Stimulated activated CD8-positive, alpha-beta memory T cell treated with anti-CD3 and anti-CD28 coated beads, Interleukin-7, amount 100 ng/mL, for 24 hours (primary cell): Measurements from ENCODE around the gene COX14.
"Not testable (repeated sequence)": the region's sequence is repeated elsewhere in the genome, so short reads cannot be mapped to it uniquely, and the experiment has no call there.

Experiments used
- DNase-seq: peaks from one replicate; pipeline ENCODE4 v3.0.0-alpha.2; 2020; ENCODE audit warnings: low read depth

Gene COX14

DNA sequence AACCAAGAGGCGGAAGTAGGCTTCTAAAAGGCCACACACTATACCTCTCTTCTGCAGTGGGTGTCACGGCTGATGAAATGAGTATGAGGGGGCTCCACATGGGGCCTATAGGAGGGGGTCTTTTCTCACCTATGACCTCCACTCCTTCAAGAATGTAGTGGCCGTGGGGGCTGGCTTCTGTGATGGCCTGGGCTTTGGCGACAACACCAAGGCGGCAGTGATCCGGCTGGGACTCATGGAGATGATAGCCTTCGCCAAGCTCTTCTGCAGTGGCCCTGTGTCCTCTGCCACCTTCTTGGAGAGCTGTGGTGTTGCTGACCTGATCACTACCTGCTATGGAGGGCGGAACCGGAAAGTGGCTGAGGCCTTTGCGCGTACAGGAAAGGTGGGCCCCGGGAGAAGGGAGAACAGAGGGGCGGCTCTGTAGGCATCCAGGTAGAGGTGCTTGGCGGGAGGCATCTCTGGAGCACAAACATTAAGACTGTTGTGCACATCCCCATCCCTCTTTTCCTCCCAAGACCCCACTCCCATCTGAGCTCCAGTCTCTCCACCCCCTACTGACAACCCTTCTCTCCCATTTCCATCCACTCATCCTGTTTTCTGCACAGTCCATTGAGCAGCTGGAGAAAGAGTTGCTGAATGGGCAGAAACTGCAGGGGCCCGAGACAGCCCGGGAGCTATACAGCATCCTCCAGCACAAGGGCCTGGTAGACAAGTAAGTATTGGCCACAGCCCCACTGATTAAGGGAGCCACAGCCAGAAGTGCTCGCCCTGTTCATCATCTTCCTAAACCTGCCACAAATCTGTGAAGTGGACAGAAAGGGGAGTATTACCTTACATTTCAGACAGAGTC is 4.4 kb upstream of the COX14 start:
- no peak for DNase-seq

GRCh38 chr12:50109319-50109718 is 2.7 kb upstream of the COX14 start:
- no peak for DNase-seq

- DNase-seq = no peak
These were observed 1.8 kb upstream of the COX14 start for GRCh38 chr12:50110127-50110761.

DNA sequence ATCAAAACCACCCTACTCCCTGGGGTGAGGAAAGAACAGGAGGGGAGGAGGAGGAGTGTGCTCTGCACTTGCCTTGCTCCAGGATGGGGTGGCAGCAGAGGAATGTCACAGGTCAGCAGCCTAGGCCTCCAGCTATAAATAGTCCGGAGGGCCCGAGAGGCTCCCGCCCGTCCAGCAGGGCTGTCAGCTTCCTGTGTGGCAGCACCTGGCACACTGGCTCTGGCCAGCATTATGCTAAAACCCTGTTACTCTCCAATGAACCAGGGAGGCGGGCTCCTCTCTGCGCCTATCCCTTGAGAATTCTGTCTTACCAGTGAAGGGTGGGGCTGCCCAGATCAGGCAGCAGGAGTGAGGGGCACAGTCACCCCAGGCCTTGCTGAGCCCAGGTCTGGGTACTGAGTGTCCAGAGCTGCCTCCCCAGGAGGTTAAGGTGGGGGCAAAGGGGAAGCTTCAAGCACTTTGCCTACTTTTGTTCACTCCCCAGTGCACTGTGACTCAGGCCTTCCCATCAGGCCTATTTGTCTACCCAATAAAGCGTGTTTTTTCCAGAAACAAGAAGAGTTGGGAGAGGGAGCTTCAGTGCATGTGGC is 1.2 kb upstream of the COX14 start:
- no peak for DNase-seq

DNA sequence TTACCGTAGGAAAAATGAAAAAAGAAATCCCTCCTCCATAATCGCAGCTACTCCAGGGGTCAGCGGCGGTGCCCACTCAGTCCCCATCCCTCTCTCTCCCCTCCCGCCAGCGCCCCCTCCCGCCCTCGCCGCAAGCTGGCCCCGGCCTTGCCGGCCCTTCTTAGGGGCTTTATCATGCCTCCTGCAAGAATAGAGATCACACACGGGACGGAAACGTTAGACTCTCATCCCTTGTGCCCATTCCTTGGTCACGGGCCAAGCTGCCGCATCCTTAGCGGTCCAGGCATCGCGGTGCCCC is 692 bp upstream of the COX14 start:
- DNase-seq = no peak

- no peak for DNase-seq
These were observed 601 bp downstream of the COX14 start for GRCh38 chr12:50112456-50113218.

- DNase-seq = no peak
These were observed 5.1 kb downstream of the COX14 start for GRCh38 chr12:50117057-50117622.

- DNase-seq = no peak
These were observed 7.4 kb downstream of the COX14 start for GRCh38 chr12:50119387-50119786.

GRCh38 chr12:50120521-50120920 is 8.5 kb downstream of the COX14 start:
- no peak for DNase-seq

DNA sequence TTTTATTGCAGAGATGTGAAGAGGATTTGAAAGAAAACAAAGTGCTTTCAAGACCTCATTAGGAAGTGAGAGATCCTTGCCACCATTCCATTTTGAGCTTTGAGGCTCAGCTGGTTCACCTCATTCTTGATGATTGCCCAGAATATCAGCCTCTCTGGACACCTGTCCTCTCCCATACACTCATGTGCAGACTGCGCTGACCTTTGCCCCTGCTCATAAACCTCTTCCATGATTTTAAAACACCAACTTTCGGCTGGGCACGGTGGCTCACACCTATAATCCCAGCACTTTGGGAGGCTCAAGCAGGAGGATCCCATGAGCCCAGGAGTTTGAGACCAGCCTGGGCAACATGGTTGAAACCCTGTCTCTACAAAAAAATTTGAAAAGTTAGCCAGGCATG is 8.9 kb downstream of the COX14 start:
- DNase-seq = no peak

- no peak for DNase-seq
These were observed 9.6 kb downstream of the COX14 start for GRCh38 chr12:50121641-50122040.

DNA sequence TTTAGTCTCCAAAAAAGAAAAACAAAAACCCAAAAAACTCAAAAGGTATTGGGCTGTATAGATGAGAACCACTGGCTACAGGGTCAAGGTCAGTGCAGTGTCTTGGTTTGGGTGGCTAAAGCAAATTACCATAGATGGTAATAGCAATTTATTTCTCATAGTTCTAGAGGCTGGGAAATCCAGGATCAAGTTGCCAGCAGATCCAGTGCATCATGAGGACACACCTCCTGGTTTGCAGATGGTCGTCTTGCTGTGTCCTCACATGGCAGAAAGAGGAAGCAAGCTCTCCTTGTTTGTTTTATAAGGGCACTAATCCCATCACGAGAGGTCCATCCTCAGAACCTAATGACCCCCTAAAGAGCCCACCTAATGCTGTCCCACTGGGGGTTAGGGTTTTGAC is 11.2 kb downstream of the COX14 start:
- DNase-seq = no peak

DNA sequence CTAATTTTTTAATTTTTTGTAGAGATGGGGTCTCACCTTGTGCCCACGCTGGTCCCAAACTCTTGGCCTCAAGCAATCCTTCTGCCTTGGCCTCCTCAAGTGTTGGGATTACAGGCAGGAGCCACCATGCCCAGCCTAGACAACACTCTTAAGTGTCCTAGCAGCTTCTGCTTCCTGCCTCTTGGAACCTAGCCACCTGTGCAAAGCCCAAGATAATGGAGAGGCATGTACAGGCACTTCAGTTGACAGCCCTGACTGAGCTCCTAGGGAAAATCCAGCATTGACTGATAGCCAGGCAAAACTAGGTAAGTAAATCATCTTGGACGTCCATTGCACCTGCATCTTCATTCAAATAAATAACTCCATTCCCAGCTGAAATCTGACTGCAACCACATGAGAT is 15.5 kb downstream of the COX14 start:
- DNase-seq = no peak

DNA sequence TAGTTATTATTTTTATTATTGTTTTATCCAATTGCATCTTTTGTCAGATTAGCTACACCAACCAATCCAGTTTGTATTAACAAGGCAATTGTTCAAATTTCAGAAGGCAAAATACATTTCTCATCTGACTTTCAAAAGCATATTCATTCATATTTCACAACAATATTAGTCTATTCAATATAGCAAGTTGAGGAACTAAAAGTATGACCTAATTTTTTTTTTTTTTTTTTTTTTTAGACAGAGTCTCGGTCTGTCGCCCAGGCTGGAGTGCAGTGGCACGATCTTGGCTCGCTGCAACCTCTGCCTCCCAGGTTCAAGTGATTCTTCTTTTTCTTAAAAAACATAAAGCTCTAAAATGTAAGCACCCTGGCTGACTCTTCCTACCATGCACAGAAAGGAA is 17.3 kb downstream of the COX14 start:
- no peak for DNase-seq

DNA sequence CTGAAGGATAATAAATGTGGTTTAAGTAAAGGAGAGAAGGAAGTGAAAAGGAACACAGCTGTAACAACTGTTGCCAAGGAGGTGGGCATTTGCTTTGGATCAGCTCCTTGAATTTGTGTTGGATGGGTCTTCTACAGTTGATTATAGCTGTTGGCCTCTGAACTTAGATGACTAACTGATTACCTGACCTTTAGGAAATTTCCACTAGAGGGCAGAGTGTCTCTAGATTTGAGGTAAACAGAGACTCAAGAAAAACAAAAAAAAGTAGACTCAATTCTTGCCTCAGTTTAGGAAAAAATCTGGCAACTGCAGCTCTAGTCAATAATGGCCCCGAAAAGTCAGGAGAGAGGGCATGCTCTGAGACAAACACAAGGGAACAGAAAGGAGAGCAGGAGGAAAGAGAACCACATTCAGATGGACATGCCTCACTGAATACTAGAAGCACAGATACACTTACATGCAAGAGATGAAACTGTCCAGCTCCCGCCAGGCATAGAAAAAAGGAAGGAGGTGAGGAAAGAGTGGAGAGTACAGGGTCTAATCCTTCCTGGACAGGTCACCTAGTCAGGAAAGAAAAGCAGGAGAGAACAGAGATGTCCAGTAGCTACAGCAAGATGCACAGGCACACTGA is 20.6 kb downstream of the COX14 start:
- no peak for DNase-seq

- no peak for DNase-seq
These were observed 31.0 kb downstream of the COX14 start for GRCh38 chr12:50142993-50143392.

DNA sequence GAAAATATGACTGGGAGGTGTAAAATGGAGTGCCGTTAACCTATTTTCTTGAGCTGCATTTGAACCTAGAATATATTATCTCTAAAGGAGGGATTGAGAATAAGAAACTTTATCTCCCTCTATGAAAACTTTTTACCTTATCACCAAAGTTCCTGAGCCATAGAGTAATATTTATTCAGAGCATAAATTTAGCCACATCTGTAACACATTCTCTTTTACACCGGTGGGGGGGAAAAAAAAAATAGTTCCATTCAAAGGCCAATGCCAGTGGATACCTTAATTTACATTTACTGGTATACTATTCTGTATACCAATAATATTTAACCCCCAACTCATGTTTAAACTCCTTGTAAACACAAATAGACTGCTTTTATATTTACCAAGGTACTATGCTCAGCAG is 33.4 kb downstream of the COX14 start:
- DNase-seq = no peak

DNA sequence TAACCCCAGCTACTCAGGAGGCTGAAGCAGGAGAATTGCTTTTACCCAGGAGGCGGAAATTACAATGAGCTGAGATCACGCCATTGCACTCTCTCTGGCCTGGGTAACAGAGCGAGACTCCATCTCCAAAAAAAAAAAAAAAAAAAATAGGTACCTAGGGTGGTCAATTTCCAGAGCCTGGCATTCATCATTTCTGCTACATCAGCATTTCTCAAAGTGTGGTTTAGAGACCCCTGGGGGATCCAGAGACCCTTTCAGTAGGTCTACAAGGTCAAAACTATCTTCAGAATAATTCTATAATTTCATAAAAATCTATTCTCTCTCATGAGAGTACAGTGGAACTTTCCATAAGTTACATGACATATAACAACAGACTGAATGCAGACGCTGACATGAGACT is 35.2 kb downstream of the COX14 start:
- DNase-seq = no peak

DNA sequence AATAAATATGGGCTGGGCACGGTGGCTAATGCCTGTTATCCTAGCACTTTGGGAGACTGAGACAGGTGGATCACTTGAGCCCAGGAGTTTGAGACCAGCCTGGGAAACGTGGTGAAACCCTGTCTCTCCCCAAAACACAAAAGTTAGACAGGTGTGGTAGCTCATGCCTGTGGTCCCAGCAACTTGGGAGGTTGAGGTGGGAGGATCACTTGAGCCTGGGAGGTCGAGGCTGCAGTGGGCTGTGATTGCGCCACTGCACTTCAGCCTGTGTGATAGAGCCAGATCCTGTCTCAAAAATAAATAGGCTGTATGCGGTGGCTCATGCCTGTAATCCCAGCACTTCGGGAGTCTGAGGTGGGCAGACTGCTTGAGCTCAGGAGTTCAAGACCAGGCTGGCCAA is 36.0 kb downstream of the COX14 start:
- DNase-seq = not testable (repeated sequence)

DNA sequence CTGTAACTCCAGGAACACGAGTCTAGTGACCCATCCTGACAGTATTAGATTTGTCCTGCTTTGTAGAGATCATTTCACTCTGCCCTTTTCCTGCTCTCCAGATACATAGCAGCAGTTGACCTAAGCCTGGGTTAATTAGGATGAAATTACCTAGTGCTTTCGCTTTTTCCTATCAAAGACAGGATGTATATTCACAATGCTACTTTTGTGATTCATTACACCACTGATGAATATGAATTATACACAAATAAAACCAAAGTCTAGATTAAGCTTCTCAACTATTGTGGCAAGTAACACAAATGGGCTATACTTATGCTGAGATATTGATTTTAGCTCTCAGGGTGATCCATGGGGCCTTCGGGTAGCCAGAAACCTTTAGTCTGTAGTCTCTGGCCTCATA is 37.3 kb downstream of the COX14 start:
- no peak for DNase-seq

GRCh38 chr12:50151047-50151687 is 39.1 kb downstream of the COX14 start:
- DNase-seq = no peak

DNA sequence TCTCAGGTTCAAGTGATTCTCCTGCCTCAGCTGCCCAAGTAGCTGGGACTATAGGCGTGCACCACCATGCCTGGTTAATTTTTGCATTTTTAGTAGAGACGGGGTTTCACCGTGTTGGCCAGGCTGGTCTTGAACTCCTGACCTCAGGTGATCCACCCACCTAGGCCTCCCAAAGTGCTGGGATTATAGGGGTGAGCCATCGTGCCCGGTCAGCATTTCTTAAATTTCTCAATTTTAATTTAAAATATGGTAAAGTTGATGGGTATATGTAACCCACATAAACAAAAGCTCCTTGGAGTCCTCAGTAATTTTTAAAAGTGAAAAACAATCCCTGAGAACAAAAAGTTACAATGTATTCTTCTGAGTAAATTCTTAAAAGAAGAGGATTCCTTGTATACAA is 42.9 kb downstream of the COX14 start:
- not testable (repeated sequence) for DNase-seq
